ENCODE results near the gene ZBTB20. TPM values are rescaled to one million over a fixed set of nuclear protein-coding genes. Genes with fewer than 3 reads are reported as not detected.

ZBTB20 gene
- total and polyA plus RNA-seq, 10 of the 15 experiments (the other 5 are each of a cell fraction or from before 2014, with no cell fraction given): 0.20 to 5.5 (median 2.2) TPM

- TF ChIP-seq PRDM15 (CRISPR knock-in tag; IDR thresholded peaks at IDR 0.05): no peak
- no peak for TF ChIP-seq CREM (IDR thresholded peaks at IDR 0.05; ENCODE audit: low read depth)
These were observed 752.5 kb downstream of the ZBTB20 start (continued) for GRCh38 chr3:114394551-114394950.

GRCh38 chr3:114393367-114394072, 753.6 kb downstream of the ZBTB20 start:
- Histone ChIP-seq H3K27me3 (replicated peaks in 1 of 2; ENCODE audit: control insufficient read depth in 2 of 2, insufficient read depth in 2 of 2, low read length in 1 of 2) (no peaks in the 10 kb centered on the region), H2AFZ (ENCODE audit: control insufficient read depth, low read depth, low read length) (no peak overlapping the region), H3K9me3 (replicated peaks; ENCODE audit: control insufficient read depth, insufficient read depth, low read length) (no peaks in the 10 kb centered on the region), H3K4me3 (no peak overlapping the region), H3K4me1 (ENCODE audit: control insufficient read depth, insufficient read depth, low read length) (no peaks in the 10 kb centered on the region), H3K9ac (ENCODE audit: control insufficient read depth, insufficient read depth, low read length) (no peak overlapping the region), H4K20me1 (ENCODE audit: control insufficient read depth, insufficient read depth) (no peaks in the 10 kb centered on the region), H3K36me3 (ENCODE audit: control insufficient read depth in 2 of 2, insufficient read depth in 2 of 2, low read length in 1 of 2) (no peaks in the 10 kb centered on the region), H3K4me2 (ENCODE audit: control insufficient read depth, insufficient read depth) (no peak overlapping the region), H3K79me2 (ENCODE audit: control insufficient read depth, insufficient read depth, low read length) (no peaks in the 10 kb centered on the region), H3K27ac (ENCODE audit: control insufficient read depth, insufficient read depth) (no peak overlapping the region)
- ChIA-PET POLR2A (no interaction called here), SMC1A (ENCODE audit: uncharacterized antibody, unreplicated experiment) (interaction anchor here (1.2 to 3.6 kb wide), 2 partner anchors 9 to 25 kb away, joined by 3 to 14 read pairs; no protein-coding TSS in a partner anchor), CTCF (interaction anchor here (0.5 to 3.0 kb wide), 6 partner anchors 9 to 272 kb away, joined by 3 to 10 read pairs (median 4); no protein-coding TSS in a partner anchor), RAD21 (ENCODE audit: unreplicated experiment) (interaction anchor here (2.3 kb wide), 1 partner anchor 239 kb away, joined by 5 read pairs; no protein-coding TSS in a partner anchor)
- BruUV-seq (replicated peaks): no TSS peak
- DNase-seq (ENCODE audit: low read depth, low spot score) (no peak), FAIRE-seq (no peak), ATAC-seq (no peak)
- in situ Hi-C loops (cut with MboI) (no loop called here), intact Hi-C loops (cut with micrococcal nuclease; ENCODE audit: unreplicated experiment) (loop anchor here (10.0 kb wide), 1 partner anchor 201 kb away; no protein-coding TSS in a partner anchor)
- WGBS (ENCODE audit: insufficient coverage, insufficient replicate concordance, low lambda C conversion rate, missing lambda C conversion rate): 62% methylated on average over 7 of the region's 7 CpGs
- TF ChIP-seq JUNB (IDR thresholded peaks at IDR 0.05): no peak
- no peak for TF ChIP-seq ZNF622 (IDR thresholded peaks at IDR 0.05)
- no peak for TF ChIP-seq ZNF217 (IDR thresholded peaks at IDR 0.05)
- TF ChIP-seq RAD21 (IDR thresholded peaks at IDR 0.05; ENCODE audit: insufficient read depth, low read depth, low read length): no peak
- TF ChIP-seq HDAC6 (IDR thresholded peaks at IDR 0.05; ENCODE audit: unreplicated experiment): no peak
- no peak for TF ChIP-seq HDGF (IDR thresholded peaks at IDR 0.05)
- TF ChIP-seq, protein P1, sequence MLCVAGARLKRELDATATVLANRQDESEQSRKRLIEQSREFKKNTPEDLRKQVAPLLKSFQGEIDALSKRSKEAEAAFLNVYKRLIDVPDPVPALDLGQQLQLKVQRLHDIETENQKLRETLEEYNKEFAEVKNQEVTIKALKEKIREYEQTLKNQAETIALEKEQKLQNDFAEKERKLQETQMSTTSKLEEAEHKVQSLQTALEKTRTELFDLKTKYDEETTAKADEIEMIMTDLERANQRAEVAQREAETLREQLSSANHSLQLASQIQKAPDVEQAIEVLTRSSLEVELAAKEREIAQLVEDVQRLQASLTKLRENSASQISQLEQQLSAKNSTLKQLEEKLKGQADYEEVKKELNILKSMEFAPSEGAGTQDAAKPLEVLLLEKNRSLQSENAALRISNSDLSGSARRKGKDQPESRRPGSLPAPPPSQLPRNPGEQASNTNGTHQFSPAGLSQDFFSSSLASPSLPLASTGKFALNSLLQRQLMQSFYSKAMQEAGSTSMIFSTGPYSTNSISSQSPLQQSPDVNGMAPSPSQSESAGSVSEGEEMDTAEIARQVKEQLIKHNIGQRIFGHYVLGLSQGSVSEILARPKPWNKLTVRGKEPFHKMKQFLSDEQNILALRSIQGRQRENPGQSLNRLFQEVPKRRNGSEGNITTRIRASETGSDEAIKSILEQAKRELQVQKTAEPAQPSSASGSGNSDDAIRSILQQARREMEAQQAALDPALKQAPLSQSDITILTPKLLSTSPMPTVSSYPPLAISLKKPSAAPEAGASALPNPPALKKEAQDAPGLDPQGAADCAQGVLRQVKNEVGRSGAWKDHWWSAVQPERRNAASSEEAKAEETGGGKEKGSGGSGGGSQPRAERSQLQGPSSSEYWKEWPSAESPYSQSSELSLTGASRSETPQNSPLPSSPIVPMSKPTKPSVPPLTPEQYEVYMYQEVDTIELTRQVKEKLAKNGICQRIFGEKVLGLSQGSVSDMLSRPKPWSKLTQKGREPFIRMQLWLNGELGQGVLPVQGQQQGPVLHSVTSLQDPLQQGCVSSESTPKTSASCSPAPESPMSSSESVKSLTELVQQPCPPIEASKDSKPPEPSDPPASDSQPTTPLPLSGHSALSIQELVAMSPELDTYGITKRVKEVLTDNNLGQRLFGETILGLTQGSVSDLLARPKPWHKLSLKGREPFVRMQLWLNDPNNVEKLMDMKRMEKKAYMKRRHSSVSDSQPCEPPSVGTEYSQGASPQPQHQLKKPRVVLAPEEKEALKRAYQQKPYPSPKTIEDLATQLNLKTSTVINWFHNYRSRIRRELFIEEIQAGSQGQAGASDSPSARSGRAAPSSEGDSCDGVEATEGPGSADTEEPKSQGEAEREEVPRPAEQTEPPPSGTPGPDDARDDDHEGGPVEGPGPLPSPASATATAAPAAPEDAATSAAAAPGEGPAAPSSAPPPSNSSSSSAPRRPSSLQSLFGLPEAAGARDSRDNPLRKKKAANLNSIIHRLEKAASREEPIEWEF (IDR thresholded peaks at IDR 0.05; ENCODE audit: insufficient replicate concordance, low read depth, low read length): no peak
- no peak for TF ChIP-seq MXI1 (IDR thresholded peaks at IDR 0.05; ENCODE audit: low read depth, low read length)
- no peak for TF ChIP-seq POLR2AphosphoS2 (IDR thresholded peaks at IDR 0.05; ENCODE audit: low read depth, low read length)
- TF ChIP-seq RCOR1 (conservative IDR thresholded peaks at IDR 0.05; ENCODE audit: low read depth, low read length): no peak
- no peak for TF ChIP-seq NFYB (IDR thresholded peaks at IDR 0.05; ENCODE audit: insufficient read depth, low read depth, low read length)
- TF ChIP-seq RAD51 (IDR thresholded peaks at IDR 0.05): no peak
